GM12878 (cell line): ENCODE results near the gene GAMT. TPM values are rescaled to one million over a fixed set of nuclear protein-coding genes. Genes with fewer than 3 reads are reported as not detected.

Experiments
- ATAC-seq: fragments of 200-7000 bp; cut with Tn5 transposase; 3 replicates; pipeline ENCODE4 v1.9.1; 2020; ENCODE audit warnings: mild to moderate bottlenecking, moderate library complexity
- BruUV-seq: library from RNA; stranded (reverse); fragments of 400-500 nt; replicated peaks from 2 replicates; lab custom pipeline; 2021; lab: Mats Ljungman, UMichigan
- CTCF ChIA-PET: fragments of 300-600 bp; sonication (Branson Sonifier 250); formaldehyde crosslinking; extraction: SDS; loops from one replicate; lab custom pipeline; 2021; ENCODE audit warnings: inconsistent platforms; lab: Yijun Ruan, JAX
- POLR2A ChIA-PET: fragments of 350-600 bp; formaldehyde crosslinking; extraction: SDS; loops from one replicate; lab custom pipeline; 2021; ENCODE audit warnings: inconsistent platforms; lab: Charles Lee
- RAD21 ChIA-PET: fragments of 300-600 bp; sonication (Branson Sonifier 250); formaldehyde crosslinking; loops from one replicate; lab custom pipeline; 2023; ENCODE audit warnings: antibody characterized with exemption; ENCODE audit not compliant: unreplicated experiment; lab: Charles Lee
- SMC1A ChIA-PET: fragments of 300-600 bp; sonication (Branson Sonifier 250); formaldehyde crosslinking; loops from one replicate; lab custom pipeline; 2023; ENCODE audit not compliant: unreplicated experiment, uncharacterized antibody; lab: Charles Lee
- DNase-seq: peaks from one replicate; pipeline ENCODE4 v3.0.0-alpha.2; 2011; ENCODE audit warnings: low read depth, low spot score
- FAIRE-seq: peaks from 3 replicates; lab custom pipeline; 2011; peaks lifted over from hg19 to GRCh38; lab: Jason Lieb, UNC
- H2AFZ ChIP-seq: 2 replicates; pipeline ENCODE4 v1.6.0; 2011; ENCODE audit warnings: low read depth, low read length, control low read depth; ENCODE audit not compliant: control insufficient read depth
- H3K27ac ChIP-seq: 2 replicates; pipeline ENCODE4 v1.5.1; 2011; ENCODE audit warnings: control low read depth; ENCODE audit not compliant: control insufficient read depth, insufficient read depth
- H3K27me3 ChIP-seq, 2 experiments: replicated peaks in 1 of 2; 2 replicates each; pipeline versions ENCODE4 v1.6.0 to v1.6.1; 2011; ENCODE audit warnings: low read length in 1 of 2; ENCODE audit not compliant: control insufficient read depth in 2 of 2, insufficient read depth in 2 of 2
- H3K36me3 ChIP-seq, 2 experiments: 2 replicates each; pipeline ENCODE4 v1.5.1; 2011; ENCODE audit warnings: low read length in 1 of 2; ENCODE audit not compliant: control insufficient read depth in 2 of 2, insufficient read depth in 2 of 2
- H3K4me1 ChIP-seq: 2 replicates; pipeline ENCODE4 v1.6.1; 2011; ENCODE audit warnings: mild to moderate bottlenecking, low read length, moderate library complexity, mixed read lengths; ENCODE audit not compliant: control insufficient read depth, insufficient read depth
- H3K4me2 ChIP-seq: 2 replicates; pipeline ENCODE4 v1.6.0; 2011; ENCODE audit warnings: control low read depth; ENCODE audit not compliant: control insufficient read depth, insufficient read depth
- H3K4me3 ChIP-seq: fragments of 200-600 bp; sonication (generic); 2 replicates; pipeline ENCODE4 v1.5.1; 2016
- H3K79me2 ChIP-seq: 2 replicates; pipeline ENCODE4 v1.6.0; 2011; ENCODE audit warnings: low read length; ENCODE audit not compliant: control insufficient read depth, insufficient read depth
- H3K9ac ChIP-seq: 2 replicates; pipeline ENCODE4 v1.8.0; 2011; ENCODE audit warnings: low read length, control low read depth, mixed read lengths; ENCODE audit not compliant: control insufficient read depth, insufficient read depth
- H3K9me3 ChIP-seq: replicated peaks from 3 replicates; pipeline ENCODE4 v1.5.1; 2011; ENCODE audit warnings: mild to moderate bottlenecking, low read length; ENCODE audit not compliant: control insufficient read depth, insufficient read depth
- H4K20me1 ChIP-seq: 2 replicates; pipeline ENCODE4 v1.6.0; 2011; ENCODE audit not compliant: control insufficient read depth, insufficient read depth
- MLLT1 ChIP-seq: fragments of 450-650 bp; IDR thresholded peaks from 2 replicates; pipeline ENCODE4 v1.6.1; 2016; ENCODE audit warnings: mild to moderate bottlenecking
- MYC ChIP-seq: IDR thresholded peaks from 2 replicates; pipeline ENCODE4 v1.6.1; 2011; ENCODE audit warnings: mild to moderate bottlenecking, low read length, moderate library complexity, inconsistent platforms; ENCODE audit not compliant: insufficient read depth, insufficient replicate concordance, insufficient read length, severe bottlenecking
- NFIC ChIP-seq: IDR thresholded peaks from 2 replicates; pipeline ENCODE4 v1.6.1; 2012; ENCODE audit warnings: low read depth, mild to moderate bottlenecking, inconsistent platforms, low read length, moderate library complexity
- NFYB ChIP-seq: IDR thresholded peaks from 2 replicates; pipeline ENCODE4 v1.6.1; 2011; ENCODE audit warnings: low read depth, mild to moderate bottlenecking, low read length, improper control_type of control experiment, moderate library complexity; ENCODE audit not compliant: insufficient read depth
- TCF3 ChIP-seq: IDR thresholded peaks from 2 replicates; pipeline ENCODE4 v1.6.1; 2012; ENCODE audit warnings: low read depth, mild to moderate bottlenecking, low read length, borderline replicate concordance; ENCODE audit not compliant: insufficient read depth
- ZNF24 ChIP-seq: fragments of 450-650 bp; IDR thresholded peaks from 2 replicates; pipeline ENCODE4 v1.6.1; 2017; ENCODE audit warnings: antibody characterized with exemption, mild to moderate bottlenecking
- ZZZ3 ChIP-seq: IDR thresholded peaks from 2 replicates; pipeline ENCODE4 v1.6.1; 2011; ENCODE audit warnings: low read depth; ENCODE audit not compliant: control insufficient read depth, insufficient read length
- WGBS: methylation state at CpG from one replicate; pipeline ENCODE4 v1.1.6; 2016; ENCODE audit warnings: low lambda C conversion rate; ENCODE audit not compliant: insufficient replicate concordance, insufficient coverage; ENCODE audit errors: missing lambda C conversion rate; 5-methylcytosine and 5-hydroxymethylcytosine counted together
- in situ Hi-C: fragments of 300-500 bp; cut with MboI; formaldehyde crosslinking; loops from 9 replicates; pipeline ENCODE4 v1.14.3; 2018; ENCODE audit warnings: mixed read lengths
- intact Hi-C: fragments of 100-400 bp; cut with micrococcal nuclease; formaldehyde crosslinking; loops from one replicate; pipeline ENCODE4 v1.14.2; 2022; ENCODE audit not compliant: unreplicated experiment
- polyA plus RNA-seq, 11 experiments: library from polyadenylated mRNA; depleted of rRNA in 4 of 11; unstranded in 6 of 11; stranded (reverse) in 5 of 11; fragments of >200 nt; fragmentation: Nextera tagmentation in 4 of 11; fragmentation: Illumina TruSeq in 1 of 11; extraction: Ambion mirVana in 4 of 11; extraction: Trizol in 1 of 11; gene quantifications; 1 replicate in 1 of 11; 2 replicates in 10 of 11; pipeline versions ENCODE4 v1.2.1 to v1.2.3, GENCODE V29; 2011 to 2016; ENCODE audit warnings: inconsistent platforms in 2 of 11, missing spikeins in 2 of 11, low read depth in 1 of 11
- total RNA-seq, 4 experiments: library from RNA; depleted of rRNA in 3 of 4; stranded (reverse); fragments of >200 nt in 3 of 4; fragmentation: Illumina TruSeq in 1 of 4; extraction: Trizol in 1 of 4; gene quantifications; 2 replicates each; pipeline versions ENCODE4 v1.2.1 to v1.2.3, GENCODE V29; 2013 to 2021

Gene GAMT
- total and polyA plus RNA-seq, 10 of the 15 experiments (the other 5 are each of a cell fraction or from before 2014, with no cell fraction given) = 1.6 to 131 (median 38.8) TPM

GRCh38 chr19:1379126-1379905 is 22.0 kb downstream of the GAMT start (continued):
- no peak for TF ChIP-seq NFYB
- no peak for TF ChIP-seq ZZZ3

GRCh38 chr19:1377965-1378785 is 23.2 kb downstream of the GAMT start:
- intact Hi-C loops = no loop called here
- TF ChIP-seq MLLT1 (no peak), MYC (no peak), TCF3 (no peak), NFIC (no peak), ZNF24 (no peak)
- TF ChIP-seq, all 136 proteins: peak for 0
- Histone ChIP-seq H3K4me1 (no peaks in the 10 kb centered on the region), H3K9ac (no peak overlapping the region), H2AFZ (no peak overlapping the region), H3K4me3 (no peak overlapping the region), H3K27ac (no peak overlapping the region), H3K36me3 (peaks cover 0 to 3% of the 10 kb centered on the region in 2 experiments; a peak in 2 of 4 replicates), H3K4me2 (no peak overlapping the region), H3K27me3 (no peaks in the 10 kb centered on the region), H3K79me2 (no peaks in the 10 kb centered on the region), H4K20me1 (no peaks in the 10 kb centered on the region), H3K9me3 (no peaks in the 10 kb centered on the region)
- no peak for DNase-seq
- ATAC-seq = no peak
- ChIA-PET SMC1A (no interaction called here), CTCF (no interaction called here), POLR2A (no interaction called here), RAD21 (no interaction called here)
- 86% methylated on average over 30 of the region's 33 CpGs for WGBS
- no peak for FAIRE-seq
- in situ Hi-C loops = no loop called here
- no TSS peak for BruUV-seq
